Thoracic aorta (tissue), 2 donors: ENCODE results near the gene ENOX2. TPM values are rescaled to one million over a fixed set of nuclear protein-coding genes. Genes with fewer than 3 reads are reported as not detected.

Experiments
- ATAC-seq: fragments of 150-250 bp; one replicate; pipeline ENCODE4 v1.8.0; 2017; ENCODE audit warnings: low read depth; ENCODE audit not compliant: insufficient number of reproducible peaks, low FRiP score
- DNase-seq: peaks from one replicate; pipeline ENCODE4 v3.0.0-alpha.2; 2020; ENCODE audit warnings: low spot score
- H3K27ac ChIP-seq, 2 donors: fragments of 200-600 bp; sonication (generic); 1 replicate in 1 of 2; 2 replicates in 1 of 2; pipeline ENCODE4 v1.5.1; 2016; ENCODE audit warnings: mild to moderate bottlenecking in 2 of 2, moderate library complexity in 2 of 2
- H3K27me3 ChIP-seq: fragments of 200-600 bp; sonication (generic); replicated peaks from 2 replicates; pipeline ENCODE4 v1.6.0; 2016; ENCODE audit warnings: mild to moderate bottlenecking; ENCODE audit not compliant: insufficient read depth
- H3K36me3 ChIP-seq: fragments of 200-600 bp; sonication (generic); one replicate; pipeline ENCODE4 v1.5.1; 2016
- H3K4me1 ChIP-seq, 2 donors: fragments of 200-600 bp; sonication (generic); 1 replicate in 1 of 2; 2 replicates in 1 of 2; pipeline versions ENCODE4 v1.5.1 to v1.6.0; 2016; ENCODE audit warnings: low read depth in 2 of 2, mild to moderate bottlenecking in 1 of 2; ENCODE audit not compliant: control insufficient read depth in 1 of 2
- H3K4me3 ChIP-seq: fragments of 200-600 bp; sonication (generic); 2 replicates; pipeline ENCODE4 v1.5.1; 2016; ENCODE audit warnings: mild to moderate bottlenecking
- H3K9me3 ChIP-seq: fragments of 200-600 bp; sonication (generic); 2 replicates; pipeline ENCODE4 v1.5.1; 2016
- total RNA-seq, 2 donors: library from RNA; depleted of rRNA; stranded (reverse); fragments of >200 nt; gene quantifications; one replicate each; pipeline versions ENCODE4 v1.1.0 to v1.2.3, GENCODE V29; 2016
- TF ChIP-seq, protein P1 (sequence below): fragments of 200-600 bp; sonication (generic); IDR thresholded peaks from one replicate; pipeline ENCODE4 v1.5.1; 2019; ENCODE audit warnings: antibody characterized with exemption

The ENOX2 gene
- total RNA-seq, 2 donors from 2014 or later = 17.9 to 28.7 TPM

DNA sequence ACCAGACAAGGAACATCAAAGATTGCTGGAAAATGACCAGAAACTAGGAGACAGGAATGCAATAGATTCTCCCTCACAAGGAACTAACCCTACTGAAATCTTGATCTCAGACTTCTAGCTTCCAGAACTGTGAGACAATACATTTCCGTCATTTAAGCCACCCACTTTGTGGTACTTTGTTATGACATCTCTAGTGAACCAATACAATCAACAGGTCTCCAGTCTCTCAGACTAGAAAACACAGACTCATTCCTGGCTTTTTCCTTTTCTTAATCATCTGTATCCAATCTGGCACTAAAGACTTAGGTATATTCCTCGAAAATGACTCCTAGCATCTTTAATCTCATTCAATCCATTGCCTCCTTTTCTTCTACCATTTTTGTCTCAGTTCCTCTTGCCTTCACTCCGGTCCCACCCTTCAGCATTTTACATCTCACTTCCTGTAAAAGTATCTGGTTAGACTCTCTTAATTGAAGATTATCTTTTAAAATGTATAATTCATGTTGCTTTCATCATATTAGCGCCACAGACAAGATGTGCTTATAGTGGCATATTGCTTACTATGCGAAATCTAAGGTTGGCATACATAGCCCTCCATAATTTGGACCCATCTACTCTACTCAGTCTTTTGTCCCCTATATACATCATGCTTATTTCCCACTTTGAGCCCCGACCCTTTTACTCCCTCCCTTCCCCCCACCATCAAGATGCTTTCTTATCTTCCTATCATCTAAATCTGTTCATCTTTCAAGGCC, 250.0 kb downstream of the ENOX2 start:
- Histone ChIP-seq H3K27me3 (no peaks in the 10 kb centered on the region), H3K4me3 (no peak overlapping the region), H3K27ac (no peak overlapping the region), H3K9me3 (no peaks in the 10 kb centered on the region), H3K36me3 (no peaks in the 10 kb centered on the region), H3K4me1 (no peaks in the 10 kb centered on the region)
- TF ChIP-seq, protein P1, sequence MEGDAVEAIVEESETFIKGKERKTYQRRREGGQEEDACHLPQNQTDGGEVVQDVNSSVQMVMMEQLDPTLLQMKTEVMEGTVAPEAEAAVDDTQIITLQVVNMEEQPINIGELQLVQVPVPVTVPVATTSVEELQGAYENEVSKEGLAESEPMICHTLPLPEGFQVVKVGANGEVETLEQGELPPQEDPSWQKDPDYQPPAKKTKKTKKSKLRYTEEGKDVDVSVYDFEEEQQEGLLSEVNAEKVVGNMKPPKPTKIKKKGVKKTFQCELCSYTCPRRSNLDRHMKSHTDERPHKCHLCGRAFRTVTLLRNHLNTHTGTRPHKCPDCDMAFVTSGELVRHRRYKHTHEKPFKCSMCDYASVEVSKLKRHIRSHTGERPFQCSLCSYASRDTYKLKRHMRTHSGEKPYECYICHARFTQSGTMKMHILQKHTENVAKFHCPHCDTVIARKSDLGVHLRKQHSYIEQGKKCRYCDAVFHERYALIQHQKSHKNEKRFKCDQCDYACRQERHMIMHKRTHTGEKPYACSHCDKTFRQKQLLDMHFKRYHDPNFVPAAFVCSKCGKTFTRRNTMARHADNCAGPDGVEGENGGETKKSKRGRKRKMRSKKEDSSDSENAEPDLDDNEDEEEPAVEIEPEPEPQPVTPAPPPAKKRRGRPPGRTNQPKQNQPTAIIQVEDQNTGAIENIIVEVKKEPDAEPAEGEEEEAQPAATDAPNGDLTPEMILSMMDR = no peak
- ATAC-seq (no peak), DNase-seq (no peak)

DNA sequence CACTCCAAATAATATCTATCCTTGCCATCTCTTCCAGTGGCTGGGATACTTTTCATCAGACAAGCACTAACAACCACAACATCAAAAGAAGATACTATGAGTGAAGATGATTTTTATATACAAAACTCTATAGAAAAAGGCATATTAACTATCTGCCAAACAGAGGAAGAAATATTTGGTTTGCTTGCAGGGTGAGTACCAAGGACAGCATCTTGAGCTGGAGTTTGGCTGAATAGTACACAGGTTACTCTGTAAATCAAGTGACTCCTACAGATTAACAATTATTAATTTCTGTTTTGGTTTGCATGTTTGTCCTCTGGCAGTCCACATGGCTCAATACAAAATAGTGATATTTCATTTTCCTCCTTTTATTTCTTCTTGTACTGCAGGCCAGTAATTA, 253.3 kb downstream of the ENOX2 start:
- no peaks in the 10 kb centered on the region for H3K4me1 ChIP-seq
- no peaks in the 10 kb centered on the region for H3K27me3 ChIP-seq
- no peak overlapping the region for H3K4me3 ChIP-seq
- TF ChIP-seq, protein P1 = no peak
- H3K9me3 ChIP-seq = no peaks in the 10 kb centered on the region
- H3K27ac ChIP-seq = no peak overlapping the region
- DNase-seq (no peak), ATAC-seq (no peak)
- H3K36me3 ChIP-seq = no peaks in the 10 kb centered on the region

DNA sequence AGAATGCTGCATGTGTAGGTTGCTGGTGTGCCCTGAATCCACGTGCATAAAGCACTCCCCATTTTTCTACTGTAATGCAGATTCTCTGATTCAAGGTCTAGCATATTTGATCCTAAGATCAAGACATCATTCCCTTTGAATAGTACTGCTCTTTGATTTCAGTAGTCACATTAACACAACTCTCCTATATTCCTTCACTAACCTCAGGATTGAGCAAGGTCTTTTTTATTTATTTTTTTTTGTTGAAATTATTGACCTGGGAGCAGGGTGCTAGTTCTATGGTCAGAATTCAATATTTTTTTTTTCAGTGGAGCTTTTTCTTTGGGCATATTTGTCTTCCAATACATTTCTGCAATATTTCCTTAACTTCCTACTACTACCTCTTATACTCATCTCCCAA, 255.5 kb downstream of the ENOX2 start:
- H3K9me3 ChIP-seq = no peaks in the 10 kb centered on the region
- DNase-seq (no peak), ATAC-seq (no peak)
- TF ChIP-seq, protein P1 = no peak
- H3K4me3 ChIP-seq = no peak overlapping the region
- no peak overlapping the region for H3K27ac ChIP-seq
- no peaks in the 10 kb centered on the region for H3K36me3 ChIP-seq
- no peaks in the 10 kb centered on the region for H3K4me1 ChIP-seq
- no peaks in the 10 kb centered on the region for H3K27me3 ChIP-seq

DNA sequence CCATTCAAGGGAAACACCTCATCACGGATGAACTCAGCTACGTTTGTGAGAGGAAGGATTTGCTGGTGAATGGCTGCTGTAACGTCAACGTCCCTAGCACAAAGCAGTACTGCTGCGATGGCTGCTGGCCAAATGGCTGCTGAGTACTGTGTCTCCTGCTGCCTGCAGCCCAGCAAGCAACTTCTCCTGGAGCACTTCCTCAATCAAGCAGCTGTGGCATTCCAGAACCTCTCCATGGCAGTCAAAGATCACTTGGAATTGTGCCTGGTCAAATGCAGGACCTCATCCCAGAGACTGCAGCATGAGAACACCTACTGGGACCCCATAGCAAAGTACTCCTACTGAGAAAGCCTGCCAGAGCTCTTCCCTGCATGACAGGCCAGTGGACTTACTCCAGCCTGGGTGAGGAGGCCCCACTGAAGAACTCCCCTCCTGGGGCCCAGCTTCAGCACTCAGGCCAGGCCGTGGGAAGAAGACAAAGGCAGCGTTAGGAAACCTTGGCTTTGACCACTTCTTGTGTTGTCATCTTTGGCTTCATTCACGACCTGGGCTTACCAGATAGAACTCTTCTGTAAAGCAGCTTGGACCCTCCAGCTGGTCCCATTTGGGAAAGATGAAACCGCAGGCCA, 256.9 kb downstream of the ENOX2 start:
- Histone ChIP-seq H3K36me3 (no peaks in the 10 kb centered on the region), H3K27me3 (no peaks in the 10 kb centered on the region), H3K27ac (no peak overlapping the region), H3K9me3 (no peaks in the 10 kb centered on the region), H3K4me3 (no peak overlapping the region), H3K4me1 (no peaks in the 10 kb centered on the region)
- ATAC-seq (no peak), DNase-seq (no peak)
- TF ChIP-seq, protein P1 = no peak

DNA sequence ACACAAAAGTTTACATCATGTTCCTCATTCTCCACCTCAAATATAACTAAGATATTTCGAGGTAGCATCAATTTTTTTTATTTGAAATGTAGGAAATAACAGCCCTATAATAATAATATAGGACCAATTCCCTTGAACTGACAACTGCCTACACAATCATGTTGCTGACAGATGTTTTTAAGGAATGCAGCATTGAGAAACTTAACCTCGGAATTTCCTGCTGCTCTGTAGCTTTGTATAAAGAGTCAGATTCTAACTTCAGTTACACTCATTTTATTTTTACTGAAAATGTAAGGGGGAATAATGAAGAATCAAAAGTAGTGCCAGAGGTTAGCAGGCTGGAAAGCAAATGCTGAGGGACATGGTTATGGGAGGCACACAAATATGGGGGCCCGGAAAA, 265.4 kb downstream of the ENOX2 start:
- no peak for ATAC-seq
- TF ChIP-seq, protein P1 = no peak

More for the DNA sequence above, 265.4 kb downstream of the ENOX2 start:
- no peak for DNase-seq
- no peaks in the 10 kb centered on the region for H3K9me3 ChIP-seq
- H3K27ac ChIP-seq = no peak overlapping the region
- H3K27me3 ChIP-seq = no peaks in the 10 kb centered on the region
- H3K4me3 ChIP-seq = no peak overlapping the region
- no peaks in the 10 kb centered on the region for H3K4me1 ChIP-seq
- H3K36me3 ChIP-seq = no peaks in the 10 kb centered on the region
